Measurements from ENCODE around the gene PEAK1.

DNA sequence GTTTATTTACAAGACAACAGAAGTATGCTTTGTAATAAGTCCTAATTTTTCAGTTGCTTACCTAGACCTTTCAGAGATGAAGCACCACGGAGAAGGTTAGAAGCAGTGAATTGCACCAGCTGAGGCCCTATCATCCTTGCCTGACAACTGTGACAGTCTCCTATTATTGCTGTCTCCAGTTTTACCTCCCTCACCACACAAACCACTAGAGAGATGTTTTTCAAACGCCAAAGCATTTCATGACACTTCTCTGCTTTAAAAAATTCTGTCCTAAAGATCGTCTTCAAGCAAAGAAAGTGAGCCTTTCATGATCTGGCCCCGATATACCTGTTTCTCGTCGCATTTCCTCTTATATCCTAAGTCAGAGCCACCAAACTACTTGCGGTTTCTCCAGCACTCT is 276.7 kb downstream of the PEAK1 start:
- TF ChIP-seq POLR2A (IDR thresholded peaks at IDR 0.05) (no peak), POLR2AphosphoS5 (IDR thresholded peaks at IDR 0.05; ENCODE audit: insufficient read depth in 1 of 2, low read depth in 1 of 2) (no peak)
- TF ChIP-seq, protein P1, sequence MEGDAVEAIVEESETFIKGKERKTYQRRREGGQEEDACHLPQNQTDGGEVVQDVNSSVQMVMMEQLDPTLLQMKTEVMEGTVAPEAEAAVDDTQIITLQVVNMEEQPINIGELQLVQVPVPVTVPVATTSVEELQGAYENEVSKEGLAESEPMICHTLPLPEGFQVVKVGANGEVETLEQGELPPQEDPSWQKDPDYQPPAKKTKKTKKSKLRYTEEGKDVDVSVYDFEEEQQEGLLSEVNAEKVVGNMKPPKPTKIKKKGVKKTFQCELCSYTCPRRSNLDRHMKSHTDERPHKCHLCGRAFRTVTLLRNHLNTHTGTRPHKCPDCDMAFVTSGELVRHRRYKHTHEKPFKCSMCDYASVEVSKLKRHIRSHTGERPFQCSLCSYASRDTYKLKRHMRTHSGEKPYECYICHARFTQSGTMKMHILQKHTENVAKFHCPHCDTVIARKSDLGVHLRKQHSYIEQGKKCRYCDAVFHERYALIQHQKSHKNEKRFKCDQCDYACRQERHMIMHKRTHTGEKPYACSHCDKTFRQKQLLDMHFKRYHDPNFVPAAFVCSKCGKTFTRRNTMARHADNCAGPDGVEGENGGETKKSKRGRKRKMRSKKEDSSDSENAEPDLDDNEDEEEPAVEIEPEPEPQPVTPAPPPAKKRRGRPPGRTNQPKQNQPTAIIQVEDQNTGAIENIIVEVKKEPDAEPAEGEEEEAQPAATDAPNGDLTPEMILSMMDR (IDR thresholded peaks at IDR 0.05): no peak

All from vagina (tissue), 2 donors.